Parathyroid adenoma (tissue), 2 donors: ENCODE results near the gene NENF.
"Not testable (repeated sequence)": the region's sequence is repeated elsewhere in the genome, so short reads cannot be mapped to it uniquely, and the experiment has no call there.

ENCODE experiments used
- H2AFZ ChIP-seq: fragments of 300-600 bp; sonication (generic); one replicate; pipeline ENCODE4 v1.7.0; 2017; ENCODE audit warnings: antibody characterized with exemption, mild to moderate bottlenecking
- H3K27ac ChIP-seq: fragments of 300-600 bp; sonication (generic); one replicate; pipeline ENCODE4 v1.7.0; 2017
- H3K27me3 ChIP-seq: fragments of 300-600 bp; sonication (generic); one replicate; pipeline ENCODE4 v1.7.0; 2017; ENCODE audit warnings: low read length; ENCODE audit not compliant: control insufficient read depth, insufficient read depth
- H3K36me3 ChIP-seq: fragments of 300-600 bp; sonication (generic); one replicate; pipeline ENCODE4 v1.7.0; 2017; ENCODE audit warnings: low read length; ENCODE audit not compliant: control insufficient read depth, insufficient read depth
- H3K4me1 ChIP-seq: fragments of 300-600 bp; sonication (generic); one replicate; pipeline ENCODE4 v1.7.0; 2017; ENCODE audit warnings: control low read depth
- H3K4me2 ChIP-seq: fragments of 300-600 bp; sonication (generic); one replicate; pipeline ENCODE4 v1.7.0; 2017; ENCODE audit warnings: low read length
- H3K4me3 ChIP-seq: fragments of 300-600 bp; sonication (generic); one replicate; pipeline ENCODE4 v1.7.0; 2017; ENCODE audit warnings: low read depth, low read length
- H3K79me2 ChIP-seq: fragments of 300-600 bp; sonication (generic); one replicate; pipeline ENCODE4 v1.7.0; 2017; ENCODE audit warnings: control low read depth
- H3K9ac ChIP-seq: fragments of 300-600 bp; sonication (generic); one replicate; pipeline ENCODE4 v1.7.0; 2017; ENCODE audit warnings: mild to moderate bottlenecking
- H3K9me3 ChIP-seq: fragments of 300-600 bp; sonication (generic); one replicate; pipeline ENCODE4 v1.7.0; 2017; ENCODE audit warnings: low read length; ENCODE audit not compliant: control insufficient read depth
- TF ChIP-seq, protein P1 (sequence below): fragments of 300-600 bp; sonication (generic); IDR thresholded peaks from one replicate; pipeline ENCODE4 v1.7.0; 2017; ENCODE audit warnings: antibody characterized with exemption, mild to moderate bottlenecking
- donor health status: primary hyperparathyroidism.

NENF gene

GRCh38 chr1:212471891-212472675 lies 39.4 kb downstream of the NENF start:
- H3K36me3 ChIP-seq: no peaks in the 10 kb centered on the region
- no peaks in the 10 kb centered on the region for H3K9me3 ChIP-seq
- H3K27ac ChIP-seq: no peak overlapping the region
- H3K4me3 ChIP-seq: no peak overlapping the region
- H3K4me1 ChIP-seq: no peaks in the 10 kb centered on the region
- H2AFZ ChIP-seq: no peak overlapping the region
- no peak overlapping the region for H3K4me2 ChIP-seq
- H3K79me2 ChIP-seq: no peaks in the 10 kb centered on the region
- H3K27me3 ChIP-seq: no peaks in the 10 kb centered on the region
- no peak overlapping the region for H3K9ac ChIP-seq
- TF ChIP-seq, protein P1, sequence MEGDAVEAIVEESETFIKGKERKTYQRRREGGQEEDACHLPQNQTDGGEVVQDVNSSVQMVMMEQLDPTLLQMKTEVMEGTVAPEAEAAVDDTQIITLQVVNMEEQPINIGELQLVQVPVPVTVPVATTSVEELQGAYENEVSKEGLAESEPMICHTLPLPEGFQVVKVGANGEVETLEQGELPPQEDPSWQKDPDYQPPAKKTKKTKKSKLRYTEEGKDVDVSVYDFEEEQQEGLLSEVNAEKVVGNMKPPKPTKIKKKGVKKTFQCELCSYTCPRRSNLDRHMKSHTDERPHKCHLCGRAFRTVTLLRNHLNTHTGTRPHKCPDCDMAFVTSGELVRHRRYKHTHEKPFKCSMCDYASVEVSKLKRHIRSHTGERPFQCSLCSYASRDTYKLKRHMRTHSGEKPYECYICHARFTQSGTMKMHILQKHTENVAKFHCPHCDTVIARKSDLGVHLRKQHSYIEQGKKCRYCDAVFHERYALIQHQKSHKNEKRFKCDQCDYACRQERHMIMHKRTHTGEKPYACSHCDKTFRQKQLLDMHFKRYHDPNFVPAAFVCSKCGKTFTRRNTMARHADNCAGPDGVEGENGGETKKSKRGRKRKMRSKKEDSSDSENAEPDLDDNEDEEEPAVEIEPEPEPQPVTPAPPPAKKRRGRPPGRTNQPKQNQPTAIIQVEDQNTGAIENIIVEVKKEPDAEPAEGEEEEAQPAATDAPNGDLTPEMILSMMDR: no peak

DNA sequence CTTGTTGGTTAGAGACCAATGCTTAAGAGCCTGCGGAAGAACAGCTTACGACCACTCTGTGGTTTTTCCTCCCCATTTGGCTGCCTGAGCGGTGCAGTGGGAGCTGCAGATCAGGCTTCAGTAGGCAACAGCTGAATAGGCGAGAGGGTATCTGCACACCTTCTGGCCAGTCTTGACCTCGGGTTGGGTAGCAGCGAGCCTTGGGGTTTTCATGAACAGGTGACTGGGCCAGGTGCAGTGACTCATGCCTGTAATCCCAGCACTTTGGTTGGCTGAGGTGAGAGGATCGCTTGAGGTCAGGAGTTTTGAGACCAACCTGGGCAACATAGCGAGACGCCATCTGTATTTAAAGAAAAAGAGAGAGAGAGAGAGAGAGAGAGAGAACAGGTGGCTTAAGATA lies 41.0 kb downstream of the NENF start:
- no peak overlapping the region for H2AFZ ChIP-seq
- TF ChIP-seq, protein P1: no peak
- no peak overlapping the region for H3K4me2 ChIP-seq
- no peaks in the 10 kb centered on the region for H3K36me3 ChIP-seq
- no peaks in the 10 kb centered on the region for H3K27me3 ChIP-seq
- H3K4me3 ChIP-seq: no peak overlapping the region
- H3K27ac ChIP-seq: no peak overlapping the region
- no peaks in the 10 kb centered on the region for H3K4me1 ChIP-seq
- no peaks in the 10 kb centered on the region for H3K79me2 ChIP-seq
- H3K9ac ChIP-seq: no peak overlapping the region
- no peaks in the 10 kb centered on the region for H3K9me3 ChIP-seq

GRCh38 chr1:212475151-212475550 lies 42.4 kb downstream of the NENF start:
- H3K9ac ChIP-seq: no peak overlapping the region
- TF ChIP-seq, protein P1: no peak
- H3K9me3 ChIP-seq: no peaks in the 10 kb centered on the region
- no peaks in the 10 kb centered on the region for H3K79me2 ChIP-seq
- H3K27me3 ChIP-seq: no peaks in the 10 kb centered on the region
- no peak overlapping the region for H3K4me3 ChIP-seq
- no peak overlapping the region for H3K4me2 ChIP-seq
- no peaks in the 10 kb centered on the region for H3K4me1 ChIP-seq
- H3K36me3 ChIP-seq: no peaks in the 10 kb centered on the region
- H3K27ac ChIP-seq: no peak overlapping the region
- H2AFZ ChIP-seq: no peak overlapping the region

GRCh38 chr1:212475831-212476230 lies 43.1 kb downstream of the NENF start:
- not testable (repeated sequence) for H3K4me2 ChIP-seq, H3K9ac ChIP-seq, H3K9me3 ChIP-seq, H3K4me1 ChIP-seq, H3K36me3 ChIP-seq, H3K79me2 ChIP-seq, H3K27ac ChIP-seq, H2AFZ ChIP-seq, H3K27me3 ChIP-seq, H3K4me3 ChIP-seq

DNA sequence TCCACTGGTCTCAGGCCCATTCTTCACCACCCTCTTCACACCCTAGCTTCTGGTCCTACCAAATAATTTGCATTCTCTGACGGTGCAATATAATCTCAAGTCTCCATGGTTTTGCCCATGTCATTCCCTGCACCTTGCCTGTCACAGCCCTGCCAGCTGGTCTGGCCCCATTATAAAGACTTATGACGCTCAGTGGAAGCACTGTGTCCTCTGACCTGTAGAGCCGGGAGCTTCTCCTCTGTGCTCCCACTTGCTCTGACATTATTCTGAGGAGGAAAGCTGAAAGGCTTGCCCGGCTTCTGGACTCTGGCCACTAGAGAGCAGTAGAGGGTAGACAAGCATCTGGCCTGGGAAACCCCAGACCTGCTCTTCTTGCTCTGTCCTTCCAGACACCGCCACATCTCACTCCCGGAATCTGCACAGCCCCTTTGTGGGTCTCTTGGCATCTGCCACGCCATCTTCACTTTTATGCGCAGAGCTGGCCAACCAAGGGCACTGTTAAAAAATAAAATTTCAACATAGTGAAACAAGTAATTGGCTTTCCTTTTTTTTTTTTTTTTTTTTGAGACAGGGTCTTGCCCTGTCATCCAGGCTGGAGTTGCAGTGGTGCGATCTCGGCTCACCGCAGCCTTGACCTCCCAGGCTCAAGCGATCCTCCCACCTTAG lies 44.4 kb downstream of the NENF start:
- Histone ChIP-seq H3K4me3 (no peak overlapping the region), H3K36me3 (no peaks in the 10 kb centered on the region), H2AFZ (no peak overlapping the region), H3K9ac (no peak overlapping the region), H3K27me3 (no peaks in the 10 kb centered on the region), H3K27ac (no peak overlapping the region), H3K79me2 (no peaks in the 10 kb centered on the region), H3K9me3 (no peaks in the 10 kb centered on the region), H3K4me1 (no peaks in the 10 kb centered on the region), H3K4me2 (no peak overlapping the region)
- TF ChIP-seq, protein P1: peak; percentile 74
